GM20431 (cell line): ENCODE measurements around the gene KCNH8.

ENCODE experiments used
- in situ Hi-C: fragments of 300-500 bp; cut with MseI, MboI; formaldehyde crosslinking; loops from one replicate; pipeline ENCODE4 v1.15.0; 2020; ENCODE audit warnings: low sequenced_read_pairs; ENCODE audit not compliant: unreplicated experiment

Gene KCNH8

GRCh38 chr3:19446687-19447086 lies 298.4 kb downstream of the KCNH8 start:
- in situ Hi-C loops = no loop called here

GRCh38 chr3:19455546-19455945 lies 307.2 kb downstream of the KCNH8 start:
- in situ Hi-C loops = no loop called here

GRCh38 chr3:19456738-19457137 lies 308.4 kb downstream of the KCNH8 start:
- in situ Hi-C loops = no loop called here

- in situ Hi-C loops = no loop called here
Observed at GRCh38 chr3:19457449-19457848, 309.1 kb downstream of the KCNH8 start.

GRCh38 chr3:19467761-19468160 lies 319.5 kb downstream of the KCNH8 start:
- in situ Hi-C loops = no loop called here

- in situ Hi-C loops = no loop called here
Observed at GRCh38 chr3:19471138-19471537, 322.8 kb downstream of the KCNH8 start.

- in situ Hi-C loops = no loop called here
Observed at GRCh38 chr3:19473971-19474580, 325.8 kb downstream of the KCNH8 start.

GRCh38 chr3:19476281-19476680 lies 328.0 kb downstream of the KCNH8 start:
- in situ Hi-C loops = no loop called here

GRCh38 chr3:19485267-19485666 lies 337.0 kb downstream of the KCNH8 start:
- in situ Hi-C loops = no loop called here

- in situ Hi-C loops = no loop called here
Observed at GRCh38 chr3:19487386-19487785, 339.1 kb downstream of the KCNH8 start.

- in situ Hi-C loops = no loop called here
Observed at GRCh38 chr3:19488939-19489338, 340.6 kb downstream of the KCNH8 start.

- in situ Hi-C loops = no loop called here
Observed at GRCh38 chr3:19489936-19490335, 341.6 kb downstream of the KCNH8 start.

- in situ Hi-C loops = no loop called here
Observed at GRCh38 chr3:19506171-19506570, 357.9 kb downstream of the KCNH8 start.

GRCh38 chr3:19522305-19522704 lies 374.0 kb downstream of the KCNH8 start:
- in situ Hi-C loops = no loop called here

GRCh38 chr3:19526071-19526470 lies 377.8 kb downstream of the KCNH8 start:
- in situ Hi-C loops = no loop called here

- in situ Hi-C loops = no loop called here
Observed at GRCh38 chr3:19527746-19528145, 379.4 kb downstream of the KCNH8 start.

- in situ Hi-C loops = no loop called here
Observed at GRCh38 chr3:19531426-19531825, 383.1 kb downstream of the KCNH8 start.

GRCh38 chr3:19539518-19540392 lies 391.4 kb downstream of the KCNH8 start:
- in situ Hi-C loops = no loop called here

GRCh38 chr3:19540464-19540863 lies 392.2 kb downstream of the KCNH8 start:
- in situ Hi-C loops = no loop called here

- in situ Hi-C loops = no loop called here
Observed at GRCh38 chr3:19541284-19541683, 393.0 kb downstream of the KCNH8 start.

- in situ Hi-C loops = no loop called here
Observed at GRCh38 chr3:19543212-19543841, 395.0 kb downstream of the KCNH8 start.
